Stimulated activated memory B cell treated with anti-CD40 and anti-IgM and Interleukin-4, amounts not matched to agents 10 μg/mL and 1 μg/mL and 100 μg/mL, for 72 hours (primary cell): ENCODE measurements around the gene LRR1.

Source experiments
- ATAC-seq: fragments of 150-1000 bp; cut with Tn5 transposase; 2 replicates; pipeline ENCODE4 v1.10.0; 2021
- H3K27ac Mint-ChIP-seq: one replicate; pipeline ENCODE4 v1.8.0; 2022; ENCODE audit warnings: mild to moderate bottlenecking, mixed read lengths
- H3K27me3 Mint-ChIP-seq: one replicate; pipeline ENCODE4 v1.8.0; 2022; ENCODE audit warnings: mixed read lengths
- H3K36me3 Mint-ChIP-seq: one replicate; pipeline ENCODE4 v1.8.0; 2022; ENCODE audit warnings: mixed read lengths
- H3K4me1 Mint-ChIP-seq: one replicate; pipeline ENCODE4 v1.8.0; 2022; ENCODE audit warnings: mixed read lengths
- H3K4me3 Mint-ChIP-seq: one replicate; pipeline ENCODE4 v1.8.0; 2022; ENCODE audit warnings: mild to moderate bottlenecking, moderate library complexity, mixed read lengths
- H3K9me3 Mint-ChIP-seq: one replicate; pipeline ENCODE4 v1.8.0; 2022; ENCODE audit warnings: mixed read lengths

The LRR1 gene

GRCh38 chr14:49598485-49599300 is at the start of gene LRR1:
Gene LRR1 (plus strand): TSS chr14:49598940. CDS start chr14:49599021, 81 bp downstream.
- no peaks in the 10 kb centered on the region for H3K9me3 Mint-ChIP-seq
- H3K27me3 Mint-ChIP-seq: no peaks in the 10 kb centered on the region
- peak within 1 kb of the TSS; percentile 99 for H3K27ac Mint-ChIP-seq
- peak; percentile 88 for ATAC-seq
- peak within 1 kb of the TSS; percentile 97 for H3K4me3 Mint-ChIP-seq
- H3K36me3 Mint-ChIP-seq: no peaks in the 10 kb centered on the region
- peaks cover 51% of the 10 kb centered on the region for H3K4me1 Mint-ChIP-seq

- no peaks in the 10 kb centered on the region for H3K36me3 Mint-ChIP-seq
- no peaks in the 10 kb centered on the region for H3K4me1 Mint-ChIP-seq
- peaks cover 9% of the 10 kb centered on the region for H3K27me3 Mint-ChIP-seq
- H3K4me3 Mint-ChIP-seq: no peak overlapping the region
- no peaks in the 10 kb centered on the region for H3K9me3 Mint-ChIP-seq
- no peak for ATAC-seq
- H3K27ac Mint-ChIP-seq: no peak overlapping the region
Measured at GRCh38 chr14:49549446-49549845, 49.3 kb upstream of the LRR1 start.

GRCh38 chr14:49549881-49550280 is 48.9 kb upstream of the LRR1 start:
- Mint-ChIP-seq H3K27ac (no peak overlapping the region), H3K4me1 (no peaks in the 10 kb centered on the region), H3K4me3 (no peak overlapping the region), H3K27me3 (peaks cover 9% of the 10 kb centered on the region), H3K36me3 (no peaks in the 10 kb centered on the region), H3K9me3 (no peaks in the 10 kb centered on the region)
- ATAC-seq: no peak

- H3K9me3 Mint-ChIP-seq: no peaks in the 10 kb centered on the region
Measured at GRCh38 chr14:49550286-49551184, 48.2 kb upstream of the LRR1 start.

GRCh38 chr14:49551569-49551968 is 47.2 kb upstream of the LRR1 start:
- Mint-ChIP-seq H3K27me3 (peaks cover 9% of the 10 kb centered on the region), H3K27ac (no peak overlapping the region), H3K4me1 (no peaks in the 10 kb centered on the region), H3K9me3 (no peaks in the 10 kb centered on the region), H3K36me3 (no peaks in the 10 kb centered on the region), H3K4me3 (no peak overlapping the region)
- no peak for ATAC-seq

More at GRCh38 chr14:49550286-49551184, 48.2 kb upstream of the LRR1 start:
- no peak overlapping the region for H3K4me3 Mint-ChIP-seq
- H3K27ac Mint-ChIP-seq: no peak overlapping the region
- H3K27me3 Mint-ChIP-seq: peaks cover 9% of the 10 kb centered on the region
- no peaks in the 10 kb centered on the region for H3K4me1 Mint-ChIP-seq
- H3K36me3 Mint-ChIP-seq: no peaks in the 10 kb centered on the region
- ATAC-seq: no peak

- Mint-ChIP-seq H3K4me1 (no peaks in the 10 kb centered on the region), H3K36me3 (no peaks in the 10 kb centered on the region), H3K9me3 (no peaks in the 10 kb centered on the region), H3K27me3 (peaks cover 4% of the 10 kb centered on the region), H3K27ac (no peak overlapping the region), H3K4me3 (no peak overlapping the region)
- ATAC-seq: no peak
Measured at GRCh38 chr14:49553106-49553505, 45.6 kb upstream of the LRR1 start.

GRCh38 chr14:49553892-49554291 is 44.8 kb upstream of the LRR1 start:
- ATAC-seq: no peak
- Mint-ChIP-seq H3K27me3 (no peaks in the 10 kb centered on the region), H3K4me1 (no peaks in the 10 kb centered on the region), H3K4me3 (no peak overlapping the region), H3K9me3 (no peaks in the 10 kb centered on the region), H3K27ac (no peak overlapping the region), H3K36me3 (no peaks in the 10 kb centered on the region)

- Mint-ChIP-seq H3K4me1 (peaks cover 8% of the 10 kb centered on the region), H3K9me3 (peaks cover 9% of the 10 kb centered on the region), H3K4me3 (no peak overlapping the region), H3K27ac (no peak overlapping the region), H3K36me3 (peaks cover 7% of the 10 kb centered on the region), H3K27me3 (peaks cover 9% of the 10 kb centered on the region)
- no peak for ATAC-seq
Measured at GRCh38 chr14:49559979-49560768, 38.6 kb upstream of the LRR1 start.

GRCh38 chr14:49566714-49567113 is 32.0 kb upstream of the LRR1 start:
- no peak for ATAC-seq
- Mint-ChIP-seq H3K4me3 (no peak overlapping the region), H3K27me3 (peaks cover 9% of the 10 kb centered on the region), H3K4me1 (no peaks in the 10 kb centered on the region), H3K36me3 (peaks cover 19% of the 10 kb centered on the region), H3K27ac (no peak overlapping the region), H3K9me3 (peaks cover 6% of the 10 kb centered on the region)

GRCh38 chr14:49569281-49569680 is 29.5 kb upstream of the LRR1 start:
- Mint-ChIP-seq H3K36me3 (peaks cover 29% of the 10 kb centered on the region), H3K4me3 (no peak overlapping the region), H3K27ac (no peak overlapping the region), H3K4me1 (no peaks in the 10 kb centered on the region), H3K27me3 (no peaks in the 10 kb centered on the region), H3K9me3 (no peaks in the 10 kb centered on the region)
- no peak for ATAC-seq

GRCh38 chr14:49574038-49574437 is 24.7 kb upstream of the LRR1 start:
- peaks cover 52% of the 10 kb centered on the region for H3K36me3 Mint-ChIP-seq
- no peaks in the 10 kb centered on the region for H3K4me1 Mint-ChIP-seq
- no peaks in the 10 kb centered on the region for H3K27me3 Mint-ChIP-seq
- no peak for ATAC-seq
- no peaks in the 10 kb centered on the region for H3K9me3 Mint-ChIP-seq
- no peak overlapping the region for H3K27ac Mint-ChIP-seq
- H3K4me3 Mint-ChIP-seq: no peak overlapping the region

GRCh38 chr14:49578141-49578540 is 20.6 kb upstream of the LRR1 start:
- ATAC-seq: no peak
- H3K36me3 Mint-ChIP-seq: peaks cover 58% of the 10 kb centered on the region
- no peak overlapping the region for H3K27ac Mint-ChIP-seq

GRCh38 chr14:49579841-49580240 is 18.9 kb upstream of the LRR1 start:
- H3K9me3 Mint-ChIP-seq: no peaks in the 10 kb centered on the region
- no peaks in the 10 kb centered on the region for H3K27me3 Mint-ChIP-seq
- no peak for ATAC-seq
- H3K4me1 Mint-ChIP-seq: peaks cover 42% of the 10 kb centered on the region
- H3K27ac Mint-ChIP-seq: no peak overlapping the region
- no peak overlapping the region for H3K4me3 Mint-ChIP-seq
- peaks cover 63% of the 10 kb centered on the region for H3K36me3 Mint-ChIP-seq

More at GRCh38 chr14:49578141-49578540, 20.6 kb upstream of the LRR1 start:
- H3K9me3 Mint-ChIP-seq: no peaks in the 10 kb centered on the region
- no peaks in the 10 kb centered on the region for H3K27me3 Mint-ChIP-seq
- no peak overlapping the region for H3K4me3 Mint-ChIP-seq
- peaks cover 29% of the 10 kb centered on the region for H3K4me1 Mint-ChIP-seq

- H3K27ac Mint-ChIP-seq: no peak overlapping the region
- H3K4me3 Mint-ChIP-seq: peak overlapping the region; percentile 4
- H3K4me1 Mint-ChIP-seq: peaks cover 47% of the 10 kb centered on the region
- H3K9me3 Mint-ChIP-seq: no peaks in the 10 kb centered on the region
- peaks cover 71% of the 10 kb centered on the region for H3K36me3 Mint-ChIP-seq
- no peaks in the 10 kb centered on the region for H3K27me3 Mint-ChIP-seq
- ATAC-seq: no peak
Measured at GRCh38 chr14:49581209-49582112, 17.3 kb upstream of the LRR1 start.
